Nucleus accumbens (tissue), 56 donors: ENCODE data around the gene GM2A.
"Not testable (repeated sequence)": the region's sequence is repeated elsewhere in the genome, so short reads cannot be mapped to it uniquely, and the experiment has no call there.

Experiments
- DNase-seq, 56 donors: peaks; one replicate each; lab custom pipeline; 2025; lab: John Stamatoyannopoulos, UW

The GM2A gene

DNA sequence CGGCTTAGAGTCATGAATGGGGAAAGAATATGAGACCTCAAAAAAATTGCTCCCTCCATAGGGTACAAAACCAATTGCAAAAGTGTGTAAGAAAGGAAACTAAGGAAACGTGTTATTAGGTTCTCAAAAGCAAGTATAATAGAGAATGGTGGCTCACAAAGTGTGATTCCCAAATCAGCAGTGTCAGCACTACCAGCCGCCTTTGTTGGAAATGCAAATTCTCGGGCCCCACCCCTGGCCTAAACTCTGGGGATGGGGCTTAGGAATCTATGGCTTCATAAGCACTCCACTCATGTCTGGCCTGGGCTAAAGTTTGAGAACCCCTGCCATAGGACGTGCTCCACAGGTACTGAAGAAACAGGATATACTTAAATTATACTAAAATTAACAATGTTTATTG, 27.5 kb upstream of the GM2A start:
- no peak for DNase-seq

DNA sequence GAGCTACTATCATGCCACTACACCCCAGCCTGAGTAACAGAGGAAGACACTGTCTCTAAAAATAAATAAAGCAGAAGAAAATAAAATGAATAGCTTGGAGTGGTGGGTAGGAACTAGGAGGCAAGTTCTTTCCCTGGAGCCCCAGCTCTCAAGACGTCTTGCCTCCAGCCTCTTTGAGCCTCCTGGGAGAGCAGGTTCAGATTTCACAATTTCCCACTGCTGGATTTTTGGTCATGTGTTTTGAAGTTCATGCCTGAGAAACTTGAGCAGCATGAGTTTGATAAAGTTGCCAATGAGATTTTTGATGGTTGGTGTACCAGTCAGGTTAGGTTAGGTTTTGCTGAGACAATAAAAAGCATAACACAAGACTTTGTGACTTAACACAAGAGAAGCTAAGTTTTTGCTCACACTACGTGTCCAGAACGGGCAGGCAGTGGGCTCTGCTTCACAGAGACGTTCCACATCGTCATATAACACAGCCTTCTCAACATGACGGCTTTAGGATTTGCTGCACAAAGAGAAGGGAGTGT, 25.0 kb upstream of the GM2A start:
- DNase-seq, result no peak

- no peak for DNase-seq
Measured at GRCh38 chr5:151228986-151229385, 24.0 kb upstream of the GM2A start.

GRCh38 chr5:151230048-151230680, 22.8 kb upstream of the GM2A start:
- no peak for DNase-seq

DNA sequence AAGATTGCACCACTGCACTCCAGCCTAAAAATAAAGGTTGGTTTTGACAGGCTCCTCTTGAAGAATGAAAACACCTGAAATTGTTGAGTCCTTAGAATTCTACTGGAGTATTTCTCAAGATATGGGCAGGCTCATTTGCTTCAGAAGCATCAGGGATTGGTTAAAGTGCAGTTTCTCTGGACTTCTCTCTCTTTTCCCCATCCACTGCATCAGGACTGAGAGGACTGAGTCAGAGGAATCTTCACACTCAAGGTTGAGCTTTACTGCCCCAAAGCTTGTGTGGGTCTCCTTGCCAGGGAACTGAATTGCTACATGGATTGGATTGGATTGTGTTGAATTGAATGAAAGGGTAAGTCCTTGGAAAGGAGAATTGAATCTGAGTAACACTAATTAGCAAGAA, 21.6 kb upstream of the GM2A start:
- no peak for DNase-seq

DNA sequence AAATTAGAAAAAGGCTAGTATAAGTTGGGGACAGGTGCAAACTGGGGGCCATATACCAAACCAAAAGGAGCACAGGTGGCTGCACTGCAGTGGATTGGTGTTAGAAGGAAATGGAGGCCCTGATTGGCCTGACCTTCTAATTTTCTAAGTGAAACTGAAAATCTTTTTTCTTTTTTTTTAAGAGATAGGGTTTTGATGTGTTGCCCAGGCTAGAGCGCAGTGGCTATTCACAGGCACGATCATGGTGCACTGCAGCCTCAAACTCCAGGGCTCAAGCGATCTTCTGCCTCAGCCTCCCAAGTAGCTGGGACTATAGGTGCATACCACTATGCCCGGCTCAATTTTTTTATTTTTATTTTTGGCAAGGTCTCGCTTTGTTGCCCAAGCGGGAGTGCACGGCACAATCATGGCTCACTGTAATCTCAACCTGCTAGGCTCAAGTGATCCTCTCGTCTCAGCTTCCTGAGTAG, 19.3 kb upstream of the GM2A start:
- no peak for DNase-seq

GRCh38 chr5:151234476-151235238, 18.3 kb upstream of the GM2A start:
- DNase-seq, result no peak

- not testable (repeated sequence) for DNase-seq
Measured at GRCh38 chr5:151235239-151235571, 17.8 kb upstream of the GM2A start.

- no peak for DNase-seq
Measured at GRCh38 chr5:151236888-151237287, 16.1 kb upstream of the GM2A start.

GRCh38 chr5:151237685-151238084, 15.3 kb upstream of the GM2A start:
- DNase-seq, result no peak

DNA sequence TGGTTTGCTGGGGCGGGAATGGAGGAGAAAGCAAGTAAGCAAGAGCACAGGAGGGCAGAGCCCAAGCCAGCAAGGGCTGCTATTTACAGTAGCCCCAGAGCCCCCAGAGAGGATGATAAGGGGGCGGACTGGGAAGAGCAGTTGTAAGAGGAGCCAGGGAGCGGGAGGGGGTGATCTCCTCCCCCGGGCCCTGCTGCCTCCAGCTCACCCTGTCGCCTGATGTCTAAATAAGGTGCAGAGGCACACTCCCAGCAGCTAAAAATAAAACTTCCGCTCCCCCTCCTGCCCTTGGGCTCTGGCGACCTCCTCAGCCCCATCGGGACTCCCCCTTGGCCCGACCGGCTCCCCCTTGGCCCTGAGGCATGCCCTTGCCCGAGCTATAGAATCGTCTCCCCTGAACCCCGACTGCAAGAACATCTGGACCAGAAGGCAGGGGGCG, 14.7 kb upstream of the GM2A start:
- no peak for DNase-seq

DNA sequence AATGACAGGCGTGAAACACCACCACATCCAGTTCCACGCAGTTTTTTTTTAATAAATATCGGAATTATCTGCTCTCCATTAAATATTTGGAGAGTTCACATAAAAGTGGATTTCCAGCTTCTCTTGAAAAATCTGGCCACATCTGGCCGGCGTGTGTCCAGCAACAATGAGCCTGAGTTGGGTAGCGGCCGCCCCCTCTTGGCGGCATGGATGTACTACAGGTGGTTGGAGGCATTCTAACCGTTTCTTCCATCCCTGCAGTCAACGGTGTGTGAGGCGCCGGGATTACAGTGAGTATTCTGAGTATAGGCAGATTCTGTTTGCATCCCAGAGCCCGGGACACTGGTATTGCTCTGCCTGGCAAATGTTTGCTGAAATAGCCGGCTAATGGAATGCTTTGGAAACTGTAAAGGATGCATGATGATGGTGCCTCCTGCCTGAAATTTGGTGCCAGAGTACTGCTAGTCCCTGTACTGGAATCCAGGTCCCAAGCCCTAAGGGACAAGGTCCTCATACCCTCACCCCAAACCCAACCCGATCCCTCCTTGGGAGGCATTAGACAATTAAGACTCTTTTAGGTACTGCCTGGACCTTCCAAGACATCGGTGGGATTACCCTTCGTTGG, 13.6 kb upstream of the GM2A start:
- peak in 32 of 56 donors; percentile 6 to 77 (median 23) for DNase-seq

DNA sequence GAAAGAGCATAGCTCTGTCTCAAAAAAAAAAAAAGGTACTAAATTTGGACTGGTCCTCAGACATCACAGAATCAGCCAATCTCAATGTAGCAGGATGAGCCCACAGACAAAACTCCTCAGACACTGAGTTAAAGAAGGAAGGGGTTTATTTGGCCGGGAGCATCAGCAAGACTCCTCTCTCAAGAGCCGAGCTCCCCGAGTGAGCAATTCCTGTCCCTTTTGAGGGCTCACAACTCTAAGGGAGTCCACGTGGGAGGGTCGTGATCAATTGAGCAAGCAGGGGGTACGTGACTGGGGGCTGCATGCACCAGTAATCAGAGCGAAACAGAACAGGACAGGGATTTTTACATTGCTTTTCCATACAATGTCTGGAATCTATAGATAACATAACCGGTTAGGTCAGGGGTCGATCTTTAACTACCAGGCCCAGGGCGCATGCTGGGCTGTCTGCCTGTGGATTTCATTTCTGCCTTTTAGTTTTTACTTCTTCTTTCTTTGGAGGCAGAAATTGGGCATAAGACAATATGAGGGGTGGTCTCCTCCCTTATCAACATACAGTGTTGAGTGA, 12.6 kb upstream of the GM2A start:
- DNase-seq, result not testable (repeated sequence)

- DNase-seq, result no peak
Measured at GRCh38 chr5:151240924-151241635, 11.9 kb upstream of the GM2A start.

- DNase-seq, result no peak
Measured at GRCh38 chr5:151243127-151243526, 9.9 kb upstream of the GM2A start.

GRCh38 chr5:151243564-151243963, 9.4 kb upstream of the GM2A start:
- DNase-seq, result no peak

- DNase-seq, result no peak
Measured at GRCh38 chr5:151244206-151244605, 8.8 kb upstream of the GM2A start.

DNA sequence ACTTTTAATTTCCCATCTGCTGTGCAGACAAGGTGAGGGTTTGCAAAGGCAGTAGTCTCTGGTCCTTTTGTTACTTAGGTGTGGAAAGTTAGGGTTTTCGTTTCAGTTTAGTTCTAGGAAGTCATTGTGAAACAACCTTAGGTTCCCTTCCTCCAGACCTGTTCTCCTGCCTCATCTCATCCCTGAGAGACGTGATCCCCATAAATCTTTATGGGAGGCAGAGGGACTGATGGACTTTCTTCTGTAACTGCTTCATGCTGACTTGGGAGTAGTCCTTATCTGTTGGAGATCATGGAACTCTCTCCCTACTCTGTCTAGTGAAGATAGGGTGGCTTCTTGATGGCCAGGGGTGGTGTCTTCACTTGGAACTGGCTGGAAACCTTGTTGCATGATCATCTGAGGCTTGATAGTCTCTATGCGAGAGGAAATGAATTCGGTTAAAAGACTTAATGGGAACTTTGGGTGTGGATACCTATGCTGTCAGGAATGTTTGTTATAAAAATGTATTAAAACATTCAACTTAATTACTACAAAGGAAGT, 7.2 kb upstream of the GM2A start:
- DNase-seq, result no peak

GRCh38 chr5:151248651-151249050, 4.3 kb upstream of the GM2A start:
- DNase-seq, result no peak

DNA sequence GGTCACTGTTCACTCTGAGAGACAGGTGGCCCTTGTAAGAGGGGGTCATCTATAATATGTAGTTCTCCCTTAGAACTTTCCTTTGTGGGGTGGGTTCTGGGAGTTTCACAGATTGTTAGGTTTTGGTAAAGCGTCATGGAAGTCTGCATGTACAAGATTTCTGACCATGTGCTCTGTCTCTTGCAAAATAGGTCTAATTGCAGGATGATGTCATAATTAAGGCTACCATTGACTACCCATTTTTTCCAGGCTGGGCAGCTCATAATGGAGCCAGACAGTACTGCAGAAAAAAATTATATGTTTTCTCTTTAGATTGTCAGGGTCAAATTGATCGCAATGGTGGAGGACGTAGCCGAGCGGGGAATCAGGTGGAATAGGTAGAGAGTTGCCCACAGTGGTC, 3.7 kb upstream of the GM2A start:
- DNase-seq, result no peak
